ENCODE measurements around the gene GLIS1. TPM values are rescaled to one million over a fixed set of nuclear protein-coding genes. Genes with fewer than 3 reads are reported as not detected.

The GLIS1 gene
- total RNA-seq, 1 donor from 2014 or later, result not detected

DNA sequence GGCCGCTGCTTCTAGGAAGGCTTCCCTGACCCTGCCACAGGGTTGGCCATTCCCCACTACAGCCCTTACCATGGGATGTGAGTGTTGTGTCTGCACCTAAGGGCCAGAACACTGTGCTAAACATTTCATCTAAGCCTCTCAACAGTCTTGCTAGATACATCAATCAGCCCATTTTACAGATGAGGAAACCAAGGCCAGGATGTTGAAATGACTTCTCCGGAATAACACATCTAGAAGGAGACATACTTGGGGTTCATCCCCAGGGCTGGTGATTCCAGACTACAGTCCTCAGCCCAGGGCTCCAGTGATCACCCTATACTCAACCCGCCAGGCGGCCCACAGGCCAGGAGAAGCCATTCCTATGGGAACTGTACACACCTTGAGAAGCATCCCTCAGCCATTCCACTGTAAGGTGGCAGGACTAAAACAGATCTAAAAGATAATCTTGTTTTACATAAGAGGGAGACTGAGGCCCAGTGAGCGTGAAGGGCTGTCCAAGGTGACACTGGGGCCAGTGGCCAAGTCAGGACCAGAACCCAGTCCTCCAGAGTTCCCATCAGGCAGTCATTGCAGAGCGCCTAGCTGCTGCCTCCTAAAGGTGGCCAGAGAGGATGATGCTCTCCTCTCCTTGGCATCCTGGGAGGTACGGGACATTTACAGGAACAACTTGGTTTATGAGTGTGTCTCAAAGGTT, 119.5 kb downstream of the GLIS1 start:
- H3K4me1 Mint-ChIP-seq, result no peaks in the 10 kb centered on the region
- H3K36me3 Mint-ChIP-seq (ENCODE audit: low read depth), result no peaks in the 10 kb centered on the region
- DNase-seq (no peak), ATAC-seq (ENCODE audit: low read depth) (no peak)
- ChIA-PET CTCF (no interaction called here), POLR2A (no interaction called here)
- TF ChIP-seq, protein P1, sequence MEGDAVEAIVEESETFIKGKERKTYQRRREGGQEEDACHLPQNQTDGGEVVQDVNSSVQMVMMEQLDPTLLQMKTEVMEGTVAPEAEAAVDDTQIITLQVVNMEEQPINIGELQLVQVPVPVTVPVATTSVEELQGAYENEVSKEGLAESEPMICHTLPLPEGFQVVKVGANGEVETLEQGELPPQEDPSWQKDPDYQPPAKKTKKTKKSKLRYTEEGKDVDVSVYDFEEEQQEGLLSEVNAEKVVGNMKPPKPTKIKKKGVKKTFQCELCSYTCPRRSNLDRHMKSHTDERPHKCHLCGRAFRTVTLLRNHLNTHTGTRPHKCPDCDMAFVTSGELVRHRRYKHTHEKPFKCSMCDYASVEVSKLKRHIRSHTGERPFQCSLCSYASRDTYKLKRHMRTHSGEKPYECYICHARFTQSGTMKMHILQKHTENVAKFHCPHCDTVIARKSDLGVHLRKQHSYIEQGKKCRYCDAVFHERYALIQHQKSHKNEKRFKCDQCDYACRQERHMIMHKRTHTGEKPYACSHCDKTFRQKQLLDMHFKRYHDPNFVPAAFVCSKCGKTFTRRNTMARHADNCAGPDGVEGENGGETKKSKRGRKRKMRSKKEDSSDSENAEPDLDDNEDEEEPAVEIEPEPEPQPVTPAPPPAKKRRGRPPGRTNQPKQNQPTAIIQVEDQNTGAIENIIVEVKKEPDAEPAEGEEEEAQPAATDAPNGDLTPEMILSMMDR (IDR thresholded peaks at IDR 0.05), result no peak
- H3K9me3 Mint-ChIP-seq, result no peaks in the 10 kb centered on the region
- H3K4me3 Mint-ChIP-seq, result no peak overlapping the region
- intact Hi-C loops (cut with micrococcal nuclease), result no loop called here
- H3K27me3 Mint-ChIP-seq, result peaks cover 3% of the 10 kb centered on the region
- H3K27ac Mint-ChIP-seq, result no peak overlapping the region

DNA sequence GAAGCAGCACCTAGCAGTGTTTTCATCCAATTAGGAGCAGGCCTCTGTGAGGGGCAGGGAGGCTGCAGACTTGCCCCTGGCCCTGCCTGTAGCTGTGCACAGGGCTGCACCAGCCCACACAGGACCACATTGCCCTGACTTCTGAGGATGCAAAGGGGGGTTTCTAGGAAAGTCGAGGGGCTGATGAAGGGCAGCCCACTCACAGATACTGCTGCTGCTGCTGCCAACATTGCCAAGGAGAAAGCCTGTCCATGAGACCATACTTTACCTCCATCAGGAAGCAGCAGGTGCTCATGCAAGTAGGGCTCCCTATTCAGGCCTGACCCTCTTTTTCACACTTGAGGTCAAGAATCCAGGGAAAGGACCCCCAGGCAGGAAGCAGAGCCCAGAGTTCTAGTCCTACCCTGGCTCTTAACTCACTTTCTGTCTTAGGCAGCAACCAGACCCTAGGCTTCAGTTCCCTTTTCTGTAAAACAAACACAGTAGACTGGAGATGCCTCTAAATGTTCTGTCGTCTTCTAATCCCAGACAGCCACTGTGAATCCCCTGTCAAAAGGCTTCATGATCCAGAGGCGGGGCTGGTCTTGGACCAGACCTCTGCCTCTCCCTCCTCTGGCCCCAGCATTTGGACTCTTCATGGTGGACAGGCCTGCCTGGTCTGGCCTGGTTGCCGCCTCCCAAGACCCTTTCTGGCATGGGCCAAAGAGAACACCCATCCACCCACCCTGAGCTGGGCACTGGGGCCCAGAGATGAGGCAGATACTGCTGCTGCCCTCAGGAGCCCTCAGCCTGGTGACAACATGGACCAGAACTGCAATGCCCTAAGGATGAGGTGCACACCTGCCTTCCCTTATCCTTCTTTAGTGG, 120.2 kb downstream of the GLIS1 start:
- Mint-ChIP-seq H3K9me3 (no peaks in the 10 kb centered on the region), H3K4me3 (no peak overlapping the region), H3K27ac (no peak overlapping the region), H3K36me3 (ENCODE audit: low read depth) (no peaks in the 10 kb centered on the region), H3K27me3 (peaks cover 3% of the 10 kb centered on the region), H3K4me1 (no peaks in the 10 kb centered on the region)
- TF ChIP-seq, protein P1 (IDR thresholded peaks at IDR 0.05), result no peak
- CTCF ChIA-PET, result no interaction called here
- intact Hi-C loops (cut with micrococcal nuclease), result no loop called here
- POLR2A ChIA-PET, result no interaction called here
- no peak for DNase-seq
- no peak for ATAC-seq (ENCODE audit: low read depth)

DNA sequence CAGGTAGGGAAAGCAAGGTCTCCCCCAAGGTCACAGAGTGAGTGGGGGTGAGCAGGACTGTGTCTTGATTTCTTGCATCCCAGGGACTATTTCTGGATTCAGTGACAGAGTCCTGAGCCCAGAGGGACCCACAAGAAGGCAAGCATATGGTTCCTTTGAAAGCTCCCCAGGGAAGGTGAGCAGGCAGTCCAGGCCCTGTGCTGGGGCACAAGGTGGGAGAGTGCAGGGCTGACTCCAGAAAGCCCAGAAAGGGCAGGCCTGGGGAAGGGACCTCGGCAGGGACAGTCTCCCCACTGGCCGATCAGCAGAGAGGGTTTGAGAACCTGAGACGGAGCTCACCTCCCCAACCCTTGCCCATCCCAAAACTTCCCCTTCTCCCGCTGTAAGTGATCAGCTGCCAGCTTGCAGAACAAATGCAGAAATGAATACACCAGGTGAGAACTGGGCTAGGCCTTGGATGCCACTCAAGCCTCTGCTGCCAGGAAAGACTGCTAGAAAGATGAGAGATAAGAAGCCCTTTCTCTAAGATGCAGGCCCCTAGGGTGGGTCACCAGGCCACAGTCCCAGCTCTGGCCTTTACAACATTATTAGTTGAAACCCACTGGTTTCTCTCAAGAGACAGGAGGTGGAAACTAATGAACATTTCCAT, 121.0 kb downstream of the GLIS1 start:
- H3K9me3 Mint-ChIP-seq, result no peaks in the 10 kb centered on the region
- H3K4me1 Mint-ChIP-seq, result no peaks in the 10 kb centered on the region
- no peak overlapping the region for H3K4me3 Mint-ChIP-seq
- ChIA-PET POLR2A (no interaction called here), CTCF (no interaction called here)
- ATAC-seq (ENCODE audit: low read depth) (no peak), DNase-seq (no peak)
- H3K27ac Mint-ChIP-seq, result no peak overlapping the region
- H3K27me3 Mint-ChIP-seq, result peaks cover 3% of the 10 kb centered on the region
- intact Hi-C loops (cut with micrococcal nuclease), result no loop called here
- no peaks in the 10 kb centered on the region for H3K36me3 Mint-ChIP-seq (ENCODE audit: low read depth)
- TF ChIP-seq, protein P1 (IDR thresholded peaks at IDR 0.05), result no peak

GRCh38 chr1:53617382-53617781, 121.6 kb downstream of the GLIS1 start:
- ATAC-seq (ENCODE audit: low read depth) (no peak), DNase-seq (no peak)
- no peak overlapping the region for H3K27ac Mint-ChIP-seq
- peaks cover 2% of the 10 kb centered on the region for H3K27me3 Mint-ChIP-seq
- H3K9me3 Mint-ChIP-seq, result no peaks in the 10 kb centered on the region
- intact Hi-C loops (cut with micrococcal nuclease), result no loop called here
- ChIA-PET POLR2A (no interaction called here), CTCF (no interaction called here)
- TF ChIP-seq, protein P1 (IDR thresholded peaks at IDR 0.05), result no peak
- no peaks in the 10 kb centered on the region for H3K36me3 Mint-ChIP-seq (ENCODE audit: low read depth)
- H3K4me1 Mint-ChIP-seq, result no peaks in the 10 kb centered on the region
- no peak overlapping the region for H3K4me3 Mint-ChIP-seq

DNA sequence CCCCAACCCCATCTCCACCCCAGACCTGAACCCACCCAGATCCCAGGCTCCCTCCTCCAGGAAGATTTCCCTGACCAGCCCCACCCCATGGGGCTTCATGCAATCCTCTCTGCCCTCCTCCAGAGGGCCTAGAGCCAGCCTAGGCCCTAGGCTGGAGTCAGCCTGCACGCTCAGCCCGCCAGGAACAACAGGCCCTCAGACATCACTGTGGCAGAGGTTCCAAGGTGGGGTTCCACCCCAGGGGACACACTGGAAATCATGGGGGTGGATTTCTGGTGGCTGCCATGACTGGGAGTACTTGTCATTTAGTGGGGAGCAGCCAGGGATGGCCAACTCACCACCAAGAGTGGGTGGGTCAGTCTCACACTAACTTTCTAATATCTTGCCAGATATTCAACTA, 122.0 kb downstream of the GLIS1 start:
- Mint-ChIP-seq H3K36me3 (ENCODE audit: low read depth) (no peaks in the 10 kb centered on the region), H3K27ac (no peak overlapping the region), H3K9me3 (peaks cover under 1% of the 10 kb centered on the region), H3K27me3 (no peaks in the 10 kb centered on the region), H3K4me3 (no peak overlapping the region), H3K4me1 (no peaks in the 10 kb centered on the region)
- ATAC-seq (ENCODE audit: low read depth) (no peak), DNase-seq (no peak)
- ChIA-PET POLR2A (no interaction called here), CTCF (no interaction called here)
- intact Hi-C loops (cut with micrococcal nuclease), result no loop called here
- TF ChIP-seq, protein P1 (IDR thresholded peaks at IDR 0.05), result no peak
